NCI-H524 treated with DMSO at 0.1 percent for 48 hours (cell line): ENCODE results near the gene MON1A.
"Not testable (repeated sequence)": the region's sequence is repeated elsewhere in the genome, so short reads cannot be mapped to it uniquely, and the experiment has no call there.

ENCODE experiments used
- DNase-seq: peaks from one replicate; lab custom pipeline; 2025; lab: John Stamatoyannopoulos, UW

The MON1A gene

GRCh38 chr3:49929291-49930167 is at the start of gene MON1A:
TSS of gene MON1A (minus strand) at chr3:49929811. CDS start at chr3:49913346, 16,465 bp downstream.
- peak; percentile 50 for DNase-seq

- DNase-seq = no peak
Observed at GRCh38 chr3:49976942-49977341, 47.3 kb upstream of the MON1A start.

- DNase-seq = no peak
Observed at GRCh38 chr3:49972656-49973055, 43.0 kb upstream of the MON1A start.

- DNase-seq = no peak
Observed at GRCh38 chr3:49968346-49968745, 38.7 kb upstream of the MON1A start.

GRCh38 chr3:49967291-49967690 is 37.7 kb upstream of the MON1A start:
- no peak for DNase-seq

- no peak for DNase-seq
Observed at GRCh38 chr3:49966233-49966942, 36.8 kb upstream of the MON1A start.

GRCh38 chr3:49955636-49956035 is 26.0 kb upstream of the MON1A start:
- DNase-seq = no peak

- DNase-seq = no peak
Observed at GRCh38 chr3:49952924-49953323, 23.3 kb upstream of the MON1A start.

GRCh38 chr3:49942651-49943050 is 13.0 kb upstream of the MON1A start:
- DNase-seq = no peak

GRCh38 chr3:49940667-49941249 is 11.1 kb upstream of the MON1A start:
- DNase-seq = no peak

GRCh38 chr3:49939858-49940666 is 10.5 kb upstream of the MON1A start, which contains the start of gene RBM6:
TSS of gene RBM6 (plus strand) at chr3:49940150. CDS start at chr3:49962642, 22,492 bp downstream.
- DNase-seq = peak; percentile 89

- DNase-seq = no peak
Observed at GRCh38 chr3:49937090-49937489, 7.5 kb upstream of the MON1A start.

- not testable (repeated sequence) for DNase-seq
Observed at GRCh38 chr3:49932281-49932680, 2.7 kb upstream of the MON1A start.

GRCh38 chr3:49930922-49931321 is 1.3 kb upstream of the MON1A start:
- no peak for DNase-seq

- no peak for DNase-seq
Observed at GRCh38 chr3:49930168-49930690, 618 bp upstream of the MON1A start.

- no peak for DNase-seq
Observed at GRCh38 chr3:49928481-49929017, 1.1 kb downstream of the MON1A start.

- DNase-seq = no peak
Observed at GRCh38 chr3:49927798-49928197, 1.8 kb downstream of the MON1A start.

- DNase-seq = no peak
Observed at GRCh38 chr3:49926117-49926728, 3.4 kb downstream of the MON1A start.

- DNase-seq = no peak
Observed at GRCh38 chr3:49925485-49925884, 4.1 kb downstream of the MON1A start.

- no peak for DNase-seq
Observed at GRCh38 chr3:49924683-49925082, 4.9 kb downstream of the MON1A start.
